Bronchial epithelial cell (primary cell): ENCODE measurements around the gene GPR62. TPM values are rescaled to one million over a fixed set of nuclear protein-coding genes. Genes with fewer than 3 reads are reported as not detected.

ENCODE experiments used
- DNase-seq: peaks from one replicate; pipeline ENCODE4 v3.0.0-alpha.2; 2010; ENCODE audit warnings: low read depth
- FAIRE-seq: peaks from 2 replicates; lab custom pipeline; 2011; peaks lifted over from hg19 to GRCh38; lab: Jason Lieb, UNC
- H3K27me3 ChIP-seq: 2 replicates; pipeline ENCODE4 v1.5.1; 2011; ENCODE audit warnings: low read length; ENCODE audit not compliant: control insufficient read depth, insufficient read depth
- H3K36me3 ChIP-seq: 2 replicates; pipeline ENCODE4 v1.5.1; 2011; ENCODE audit warnings: low read length; ENCODE audit not compliant: control insufficient read depth, insufficient read depth
- H3K4me3 ChIP-seq: 2 replicates; pipeline ENCODE4 v1.5.1; 2011; ENCODE audit warnings: mild to moderate bottlenecking, low read depth, low read length, control low read depth
- total RNA-seq: library from RNA; depleted of rRNA; stranded (reverse); fragments of >200 nt; gene quantifications from 2 replicates; pipeline ENCODE4 v1.2.1, GENCODE V29; 2014
- TF ChIP-seq, protein P1 (sequence below): IDR thresholded peaks from 2 replicates; pipeline ENCODE4 v1.5.1; 2011; ENCODE audit warnings: mild to moderate bottlenecking, moderate library complexity, low read length, control low read depth, inconsistent platforms; ENCODE audit not compliant: insufficient read depth, severe bottlenecking

Gene GPR62
- total RNA-seq, 1 donor from 2014 or later: not detected

DNA sequence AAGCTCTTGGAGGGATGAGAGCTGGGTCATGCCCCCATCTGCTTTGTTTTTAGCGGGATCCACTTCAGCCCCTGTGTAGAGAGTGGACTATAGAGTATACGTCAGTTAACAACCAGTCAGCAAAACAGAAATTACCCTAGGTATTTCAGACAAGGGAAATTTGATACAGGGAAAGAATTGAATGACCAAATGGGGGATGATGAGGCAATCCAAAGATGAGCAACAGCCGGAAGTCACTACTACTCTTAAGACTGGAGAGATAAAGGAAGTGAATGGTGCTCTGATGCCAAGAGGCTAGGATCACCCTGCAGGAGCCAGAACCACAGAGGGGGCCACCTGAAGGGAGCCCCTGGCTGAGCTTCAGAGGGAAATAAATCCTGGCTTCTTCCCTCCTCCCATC is 1.7 kb upstream of the GPR62 start:
- no peaks in the 10 kb centered on the region for H3K36me3 ChIP-seq
- FAIRE-seq (peak; percentile 94), DNase-seq (peak; percentile 89)
- TF ChIP-seq, protein P1, sequence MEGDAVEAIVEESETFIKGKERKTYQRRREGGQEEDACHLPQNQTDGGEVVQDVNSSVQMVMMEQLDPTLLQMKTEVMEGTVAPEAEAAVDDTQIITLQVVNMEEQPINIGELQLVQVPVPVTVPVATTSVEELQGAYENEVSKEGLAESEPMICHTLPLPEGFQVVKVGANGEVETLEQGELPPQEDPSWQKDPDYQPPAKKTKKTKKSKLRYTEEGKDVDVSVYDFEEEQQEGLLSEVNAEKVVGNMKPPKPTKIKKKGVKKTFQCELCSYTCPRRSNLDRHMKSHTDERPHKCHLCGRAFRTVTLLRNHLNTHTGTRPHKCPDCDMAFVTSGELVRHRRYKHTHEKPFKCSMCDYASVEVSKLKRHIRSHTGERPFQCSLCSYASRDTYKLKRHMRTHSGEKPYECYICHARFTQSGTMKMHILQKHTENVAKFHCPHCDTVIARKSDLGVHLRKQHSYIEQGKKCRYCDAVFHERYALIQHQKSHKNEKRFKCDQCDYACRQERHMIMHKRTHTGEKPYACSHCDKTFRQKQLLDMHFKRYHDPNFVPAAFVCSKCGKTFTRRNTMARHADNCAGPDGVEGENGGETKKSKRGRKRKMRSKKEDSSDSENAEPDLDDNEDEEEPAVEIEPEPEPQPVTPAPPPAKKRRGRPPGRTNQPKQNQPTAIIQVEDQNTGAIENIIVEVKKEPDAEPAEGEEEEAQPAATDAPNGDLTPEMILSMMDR: no peak
- H3K4me3 ChIP-seq: no peak overlapping the region
- peaks cover 7% of the 10 kb centered on the region for H3K27me3 ChIP-seq

DNA sequence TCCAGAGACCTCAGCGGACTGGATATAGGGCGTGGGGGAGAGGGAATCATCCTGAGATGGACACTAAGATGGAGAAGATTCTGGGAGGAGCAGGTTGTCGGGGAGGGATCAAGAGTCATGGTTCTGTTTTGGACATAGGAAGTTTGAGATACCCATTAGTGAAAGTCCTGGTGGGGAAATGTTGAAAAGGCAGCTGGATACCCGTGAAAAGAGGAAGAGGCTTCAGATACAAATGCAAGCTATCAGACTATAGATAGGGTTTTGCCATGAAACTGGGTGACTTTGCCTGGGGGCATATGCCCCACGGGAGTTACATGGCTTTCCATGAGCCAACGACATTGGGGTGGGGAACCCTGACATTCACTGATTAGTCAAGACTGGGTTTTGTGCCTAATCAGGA is 1.1 kb upstream of the GPR62 start:
- TF ChIP-seq, protein P1: no peak
- FAIRE-seq: peak; percentile 36
- Histone ChIP-seq H3K36me3 (no peaks in the 10 kb centered on the region), H3K4me3 (no peak overlapping the region), H3K27me3 (peaks cover 7% of the 10 kb centered on the region)
- no peak for DNase-seq

DNA sequence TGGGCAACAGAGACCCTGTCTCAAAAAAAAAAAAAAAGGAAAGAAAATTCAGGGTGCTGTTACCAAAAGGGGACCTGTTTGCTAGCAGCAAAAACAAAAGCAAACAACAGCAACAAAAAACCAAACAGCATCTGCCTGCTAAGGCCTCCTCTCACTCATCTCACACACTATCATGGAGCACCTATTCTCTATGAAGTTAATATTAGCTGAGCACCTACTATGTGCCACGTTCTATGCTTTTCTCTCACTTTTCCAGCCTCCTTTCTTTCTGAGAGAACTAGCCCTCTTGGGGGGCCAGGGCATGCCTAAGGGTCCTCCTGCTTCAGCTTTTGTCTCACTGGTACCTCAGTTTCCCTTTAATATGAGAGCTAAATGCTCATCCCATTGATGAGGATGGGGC is 468 bp upstream of the GPR62 start:
- peaks cover 1% of the 10 kb centered on the region for H3K36me3 ChIP-seq
- no peak for FAIRE-seq
- TF ChIP-seq, protein P1: no peak
- H3K27me3 ChIP-seq: peaks cover 7% of the 10 kb centered on the region
- H3K4me3 ChIP-seq: no peak overlapping the region
- DNase-seq: no peak

DNA sequence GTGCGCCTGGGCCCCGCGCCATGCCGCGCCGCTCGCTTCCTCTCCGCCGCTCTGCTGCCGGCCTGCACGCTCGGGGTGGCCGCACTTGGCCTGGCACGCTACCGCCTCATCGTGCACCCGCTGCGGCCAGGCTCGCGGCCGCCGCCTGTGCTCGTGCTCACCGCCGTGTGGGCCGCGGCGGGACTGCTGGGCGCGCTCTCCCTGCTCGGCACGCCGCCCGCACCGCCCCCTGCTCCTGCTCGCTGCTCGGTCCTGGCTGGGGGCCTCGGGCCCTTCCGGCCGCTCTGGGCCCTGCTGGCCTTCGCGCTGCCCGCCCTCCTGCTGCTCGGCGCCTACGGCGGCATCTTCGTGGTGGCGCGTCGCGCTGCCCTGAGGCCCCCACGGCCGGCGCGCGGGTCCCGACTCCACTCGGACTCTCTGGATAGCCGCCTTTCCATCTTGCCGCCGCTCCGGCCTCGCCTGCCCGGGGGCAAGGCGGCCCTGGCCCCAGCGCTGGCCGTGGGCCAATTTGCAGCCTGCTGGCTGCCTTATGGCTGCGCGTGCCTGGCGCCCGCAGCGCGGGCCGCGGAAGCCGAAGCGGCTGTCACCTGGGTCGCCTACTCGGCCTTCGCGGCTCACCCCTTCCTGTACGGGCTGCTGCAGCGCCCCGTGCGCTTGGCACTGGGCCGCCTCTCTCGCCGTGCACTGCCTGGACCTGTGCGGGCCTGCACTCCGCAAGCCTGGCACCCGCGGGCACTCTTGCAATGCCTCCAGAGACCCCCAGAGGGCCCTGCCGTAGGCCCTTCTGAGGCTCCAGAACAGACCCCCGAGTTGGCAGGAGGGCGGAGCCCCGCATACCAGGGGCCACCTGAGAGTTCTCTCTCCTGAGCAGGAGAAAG is 951 bp downstream of the GPR62 start:
- TF ChIP-seq, protein P1: peak; percentile 67
- H3K4me3 ChIP-seq: peak overlapping the region; percentile 23
- H3K27me3 ChIP-seq: peaks cover 7% of the 10 kb centered on the region
- FAIRE-seq: no peak
- DNase-seq: peak; percentile 74
- H3K36me3 ChIP-seq: peaks cover 1% of the 10 kb centered on the region

DNA sequence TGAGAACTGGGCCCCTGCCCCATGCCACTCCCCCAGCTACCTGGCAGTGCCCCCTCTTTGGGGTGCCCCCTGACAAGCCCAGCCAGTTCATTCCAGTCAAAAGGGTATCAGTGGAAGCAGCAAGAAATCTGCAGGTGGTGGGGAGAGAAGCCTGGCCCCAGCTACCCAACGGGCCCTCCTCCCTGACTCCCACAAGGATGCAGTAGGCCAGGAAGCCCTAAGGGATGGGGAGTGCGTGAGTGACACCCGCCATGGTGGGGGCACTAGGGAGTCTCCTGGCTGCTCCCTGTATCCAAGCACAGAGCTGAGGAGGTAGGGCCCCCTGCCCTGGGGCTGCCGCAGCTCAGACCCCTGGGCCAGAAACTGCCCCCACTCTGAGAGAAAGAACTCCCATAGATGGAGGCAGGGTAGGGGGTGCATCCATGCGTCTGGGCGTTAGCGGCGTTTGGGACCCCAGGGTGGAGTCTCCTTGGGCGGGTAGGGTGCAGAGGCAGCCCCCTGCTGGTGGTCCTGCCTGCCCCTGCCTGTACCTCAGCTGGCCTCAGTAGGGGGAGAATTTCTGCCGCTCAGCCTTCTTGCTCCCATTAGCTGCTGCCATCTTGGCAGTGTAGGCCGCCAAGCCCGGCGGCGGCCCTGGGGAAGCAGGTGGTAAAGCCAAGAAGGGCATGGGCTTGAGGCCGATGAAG is 2.5 kb downstream of the GPR62 start:
- peaks cover 1% of the 10 kb centered on the region for H3K36me3 ChIP-seq
- no peak for DNase-seq
- FAIRE-seq: no peak
- TF ChIP-seq, protein P1: no peak
- peaks cover 7% of the 10 kb centered on the region for H3K27me3 ChIP-seq
- no peak overlapping the region for H3K4me3 ChIP-seq
